HEK293T (cell line): ENCODE data around the gene EPHA10.
A peak's percentile ranks its signal among the peaks of the same experiment; 100 is the strongest.

ENCODE experiments used
- CTCF ChIA-PET: fragments of 350-600 bp; formaldehyde crosslinking; extraction: SDS; loops from one replicate; lab custom pipeline; 2021; ENCODE audit warnings: antibody characterized with exemption, inconsistent platforms; lab: Yijun Ruan, JAX
- POLR2A ChIA-PET: fragments of 350-600 bp; formaldehyde crosslinking; extraction: SDS; loops from one replicate; lab custom pipeline; 2020; ENCODE audit warnings: antibody characterized with exemption, inconsistent platforms; lab: Yijun Ruan, JAX
- DNase-seq: peaks from one replicate; pipeline ENCODE4 v3.0.0; 2012; ENCODE audit warnings: mixed read lengths; ENCODE audit errors: extremely low spot score
- ARNT ChIP-seq: fragments of 450-650 bp; IDR thresholded peaks from 2 replicates; pipeline ENCODE4 v1.6.1; 2017; ENCODE audit warnings: mild to moderate bottlenecking
- BHLHE40 ChIP-seq: fragments of 450-650 bp; IDR thresholded peaks from 2 replicates; pipeline ENCODE4 v1.6.1; 2016; ENCODE audit warnings: mild to moderate bottlenecking, moderate library complexity, borderline replicate concordance
- CTBP1 ChIP-seq: fragments of 450-650 bp; IDR thresholded peaks from 2 replicates; pipeline ENCODE4 v1.6.1; 2016; ENCODE audit warnings: borderline replicate concordance
- ELF4 ChIP-seq: fragments of 450-650 bp; IDR thresholded peaks from 2 replicates; pipeline ENCODE4 v1.6.1; 2017; ENCODE audit warnings: antibody characterized with exemption
- FOXA1 ChIP-seq: fragments of 450-650 bp; IDR thresholded peaks from 2 replicates; pipeline ENCODE4 v1.6.1; 2016; ENCODE audit warnings: mild to moderate bottlenecking
- FOXK2 ChIP-seq: fragments of 450-650 bp; IDR thresholded peaks from 2 replicates; pipeline ENCODE4 v1.6.1; 2016; ENCODE audit warnings: mild to moderate bottlenecking
- FOXM1 ChIP-seq: fragments of 450-650 bp; IDR thresholded peaks from 2 replicates; pipeline ENCODE4 v1.6.1; 2017; ENCODE audit warnings: mild to moderate bottlenecking, borderline replicate concordance
- HDGF ChIP-seq: fragments of 450-650 bp; IDR thresholded peaks from 2 replicates; pipeline ENCODE4 v1.6.1; 2017; ENCODE audit warnings: antibody characterized with exemption, borderline replicate concordance
- L3MBTL2 ChIP-seq: fragments of 450-650 bp; conservative IDR thresholded peaks from 2 replicates; pipeline ENCODE4 v1.6.1; 2016; ENCODE audit warnings: mild to moderate bottlenecking
- LEF1 ChIP-seq: fragments of 450-650 bp; IDR thresholded peaks from 2 replicates; pipeline ENCODE4 v1.6.1; 2017; ENCODE audit warnings: mild to moderate bottlenecking, borderline replicate concordance
- NFRKB ChIP-seq: fragments of 450-650 bp; IDR thresholded peaks from 2 replicates; pipeline ENCODE4 v1.6.1; 2016; ENCODE audit warnings: mild to moderate bottlenecking, moderate library complexity
- PKNOX1 ChIP-seq: fragments of 450-650 bp; IDR thresholded peaks from 2 replicates; pipeline ENCODE4 v1.6.1; 2016
- SP1 ChIP-seq: fragments of 450-650 bp; IDR thresholded peaks from 2 replicates; pipeline ENCODE4 v1.6.1; 2017
- SUZ12 ChIP-seq: fragments of 450-650 bp; IDR thresholded peaks from 2 replicates; pipeline ENCODE4 v1.6.1; 2016; ENCODE audit warnings: mild to moderate bottlenecking
- TARDBP ChIP-seq: fragments of 450-650 bp; IDR thresholded peaks from 2 replicates; pipeline ENCODE4 v1.6.1; 2016
- ZNF384 ChIP-seq: fragments of 450-650 bp; IDR thresholded peaks from 2 replicates; pipeline ENCODE4 v1.6.1; 2016

The EPHA10 gene

GRCh38 chr1:37794372-37795339, 29.7 kb upstream of the EPHA10 start:
- DNase-seq, result no peak
- TF ChIP-seq ZNF384, result no peak
- no peak for TF ChIP-seq ELF4
- TF ChIP-seq FOXA1, result no peak
- no peak for TF ChIP-seq L3MBTL2
- no peak for TF ChIP-seq CTBP1
- TF ChIP-seq NFRKB, result no peak
- no peak for TF ChIP-seq SP1
- no peak for TF ChIP-seq LEF1
- TF ChIP-seq FOXM1, result no peak
- TF ChIP-seq ARNT, result no peak
- no peak for TF ChIP-seq PKNOX1
- TF ChIP-seq TARDBP, result no peak
- ChIA-PET CTCF (no interaction called here), POLR2A (interaction anchor here (0.6 to 3.3 kb wide), 5 partner anchors 12 to 104 kb away, joined by 3 to 32 read pairs (median 4); partner anchors contain the start of genes C1orf122, MTF1 and YRDC)

- ChIA-PET POLR2A (interaction anchor here (0.6 to 3.3 kb wide), 5 partner anchors 13 to 103 kb away, joined by 3 to 32 read pairs (median 4); partner anchors contain the start of genes C1orf122, MTF1 and YRDC), CTCF (no interaction called here)
- peak; percentile 79 for DNase-seq
- TF ChIP-seq FOXM1 (peak; percentile 29; the same call in 1 of the 2 replicates), L3MBTL2 (peak; percentile 55; the same call in 1 of the 2 replicates), LEF1 (0 out of 2 replicates have a peak, but pooled peaks have one; percentile 12), BHLHE40 (no peak)
Observed at GRCh38 chr1:37793773-37794371, 29.0 kb upstream of the EPHA10 start, which contains the start of gene MANEAL. Gene MANEAL (plus strand): TSS chr1:37793847. CDS start chr1:37794183, 336 bp downstream.

DNA sequence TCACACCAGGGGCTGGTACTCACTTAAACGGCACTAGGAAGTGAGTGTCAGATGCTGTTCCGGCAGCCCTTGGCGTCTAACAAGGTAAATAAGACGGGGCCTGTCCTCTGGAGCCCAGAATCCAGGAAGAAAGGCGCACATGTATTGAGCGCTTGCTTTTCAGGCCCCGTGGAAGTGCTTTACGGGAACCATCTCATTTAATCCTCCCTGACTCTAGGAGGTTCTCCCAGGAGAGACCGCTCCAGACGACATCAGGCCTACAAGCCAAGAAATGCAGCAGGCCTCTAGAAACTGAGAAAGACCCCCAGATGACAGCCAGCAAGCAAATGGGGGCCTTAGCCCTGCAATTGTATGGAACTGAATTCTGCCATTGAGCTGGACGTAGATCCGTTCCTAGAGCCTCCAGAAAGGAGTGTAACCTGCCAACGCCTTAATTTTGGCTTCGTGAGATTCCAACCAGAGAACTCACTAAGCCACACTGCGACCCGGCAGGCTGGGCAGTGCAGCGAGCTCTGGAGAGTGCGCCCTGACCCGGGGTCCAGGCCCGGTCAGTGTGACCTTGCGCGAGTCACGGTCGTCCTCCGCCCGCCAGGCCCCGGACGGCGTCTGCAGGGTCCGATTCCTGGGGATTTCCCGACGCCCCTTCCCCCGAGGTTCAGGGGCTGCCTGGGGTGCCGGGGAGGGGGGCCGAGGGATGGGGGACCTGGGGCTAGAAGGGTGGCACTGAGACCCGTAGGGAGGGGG, 28.2 kb upstream of the EPHA10 start:
- ChIA-PET CTCF (no interaction called here), POLR2A (interaction anchor here (3.3 kb wide), 1 partner anchor 14 kb away, joined by 32 read pairs; the partner anchor contains the start of genes C1orf122 and YRDC)
- DNase-seq, result no peak
- TF ChIP-seq FOXA1 (no peak), TARDBP (no peak), ZNF384 (no peak), FOXM1 (no peak), SUZ12 (no peak)

- ChIA-PET POLR2A (no interaction called here), CTCF (no interaction called here)
- TF ChIP-seq NFRKB (no peak), FOXM1 (no peak), SUZ12 (no peak), SP1 (no peak), CTBP1 (no peak), PKNOX1 (no peak), FOXA1 (no peak), ZNF384 (no peak), BHLHE40 (no peak), HDGF (no peak), ARNT (no peak), FOXK2 (no peak)
- DNase-seq, result no peak
Observed at GRCh38 chr1:37782491-37782890, 17.6 kb upstream of the EPHA10 start.

DNA sequence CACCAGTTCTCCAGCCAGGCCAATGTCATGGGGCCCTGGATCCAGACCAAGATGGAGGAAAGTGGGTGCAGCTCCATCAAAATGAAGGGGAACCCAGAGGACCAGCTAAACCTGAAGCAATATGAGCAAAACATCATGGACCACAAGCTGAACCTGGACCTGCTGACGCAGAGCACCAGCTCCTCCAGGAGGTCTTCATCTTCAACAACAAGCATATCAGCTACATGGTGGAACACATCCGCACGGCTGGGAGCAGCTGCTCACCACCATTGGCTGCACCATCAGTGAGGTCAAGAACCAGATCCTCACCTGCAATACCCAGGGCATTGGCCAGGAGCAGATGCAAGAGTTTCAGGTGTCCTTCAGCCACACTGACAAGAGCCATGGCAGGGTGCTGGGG, 13.7 kb upstream of the EPHA10 start:
- ChIA-PET POLR2A (no interaction called here), CTCF (no interaction called here)
- no peak for TF ChIP-seq FOXK2
- TF ChIP-seq ARNT, result no peak
- TF ChIP-seq ELF4, result no peak
- no peak for TF ChIP-seq SUZ12
- no peak for TF ChIP-seq FOXA1
- TF ChIP-seq ZNF384, result no peak
- no peak for TF ChIP-seq HDGF
- TF ChIP-seq L3MBTL2, result no peak
- TF ChIP-seq SP1, result no peak
- TF ChIP-seq LEF1, result no peak
- TF ChIP-seq BHLHE40, result no peak
- no peak for DNase-seq
